ENCODE data around the gene ECI2.
A peak's percentile ranks its signal among the peaks of the same experiment; 100 is the strongest.
"Not testable (repeated sequence)": the region's sequence is repeated elsewhere in the genome, so short reads cannot be mapped to it uniquely, and the experiment has no call there.

Gene ECI2

GRCh38 chr6:4139272-4139671 lies 3.9 kb upstream of the ECI2 start:
- DNase-seq (ENCODE audit: low read depth): no peak

DNA sequence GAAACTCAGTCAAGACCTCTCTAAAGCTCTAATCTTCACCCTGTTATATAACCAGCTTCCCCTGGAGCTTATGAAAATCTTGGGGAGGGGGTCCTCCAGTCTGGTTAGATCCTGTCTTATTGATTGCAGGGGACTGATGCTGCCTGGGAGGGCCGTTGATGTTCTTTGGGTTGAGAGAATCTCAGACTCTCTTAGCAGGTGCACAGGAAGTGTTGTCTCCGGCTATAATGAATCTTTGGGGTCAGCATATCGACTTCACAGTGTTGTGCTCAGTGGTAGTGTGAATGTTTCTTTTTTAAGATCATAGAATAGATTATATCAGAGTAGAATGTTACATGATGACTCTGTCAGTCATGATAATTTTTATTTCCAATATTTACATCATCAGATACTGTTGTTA lies 2.8 kb upstream of the ECI2 start:
- no peak for DNase-seq (ENCODE audit: low read depth)

- no peak for DNase-seq (ENCODE audit: low read depth)
These were observed 1.0 kb upstream of the ECI2 start for GRCh38 chr6:4136354-4136831.

DNA sequence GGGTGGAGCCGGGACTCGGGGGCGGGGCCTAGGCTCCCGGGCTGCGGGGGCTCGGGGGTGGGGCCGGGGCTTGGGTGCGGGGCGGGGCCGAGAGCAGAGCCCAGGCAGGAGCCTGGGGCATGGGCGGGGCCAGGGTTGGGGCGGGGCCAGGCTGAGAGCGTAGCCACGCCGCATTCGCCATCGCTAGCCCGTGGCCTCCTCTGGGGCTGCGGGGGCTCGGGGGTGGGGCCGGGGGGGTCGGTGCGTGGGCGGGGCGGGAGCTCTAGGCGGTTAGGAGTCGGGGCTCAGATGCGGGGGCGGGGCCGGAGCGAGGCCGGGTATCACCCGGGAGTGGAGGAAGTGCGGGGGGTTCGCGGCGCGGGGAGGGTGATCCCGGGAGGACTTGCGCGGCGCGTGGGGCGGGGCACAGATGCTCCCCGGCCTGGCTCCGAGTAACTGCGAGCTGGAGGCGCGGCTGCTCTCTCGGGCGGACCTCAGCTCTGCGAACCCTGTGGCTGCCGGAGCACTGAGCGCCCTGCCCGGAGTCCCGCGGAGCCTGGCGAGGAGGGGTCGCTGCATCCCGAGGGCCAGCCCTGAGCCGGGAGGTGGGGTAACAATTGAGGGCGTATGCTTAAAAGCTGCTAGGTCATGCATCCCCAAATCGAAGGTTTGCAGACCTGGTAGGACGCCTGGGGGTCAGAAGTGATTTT lies 434 bp upstream of the ECI2 start:
- peak; percentile 92 for DNase-seq (ENCODE audit: low read depth)

- peak; percentile 3 for DNase-seq (ENCODE audit: low read depth)
These were observed 1.2 kb downstream of the ECI2 start for GRCh38 chr6:4133941-4134838.

- no peak for DNase-seq (ENCODE audit: low read depth)
These were observed 4.9 kb downstream of the ECI2 start for GRCh38 chr6:4130357-4130987.

- DNase-seq (ENCODE audit: low read depth): no peak
These were observed 5.9 kb downstream of the ECI2 start for GRCh38 chr6:4129446-4129845.

- DNase-seq (ENCODE audit: low read depth): no peak
These were observed 6.6 kb downstream of the ECI2 start for GRCh38 chr6:4128748-4129147.

- no peak for DNase-seq (ENCODE audit: low read depth)
These were observed 7.3 kb downstream of the ECI2 start for GRCh38 chr6:4128072-4128471.

- no peak for DNase-seq (ENCODE audit: low read depth)
These were observed 9.2 kb downstream of the ECI2 start for GRCh38 chr6:4125933-4126864.

DNA sequence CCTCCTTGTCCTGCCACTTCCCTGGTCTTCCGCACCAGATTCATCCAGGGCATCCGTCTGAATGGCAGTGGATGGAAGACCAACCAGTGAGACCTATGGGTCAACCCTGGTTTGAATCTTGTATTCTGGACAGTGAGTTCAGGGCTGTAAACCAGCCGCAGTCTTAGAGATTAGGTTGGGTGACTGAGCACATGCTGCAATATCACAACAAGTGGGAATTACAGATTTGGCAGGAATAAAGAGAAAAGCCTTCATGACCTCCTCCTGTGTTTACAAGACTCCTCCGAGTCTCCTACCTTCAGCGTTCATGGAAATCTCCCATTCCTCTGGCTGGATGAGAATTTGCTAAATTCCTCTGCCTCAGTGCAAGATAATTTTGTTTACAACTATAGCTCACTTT lies 9.9 kb downstream of the ECI2 start:
- no peak for DNase-seq (ENCODE audit: low read depth)

DNA sequence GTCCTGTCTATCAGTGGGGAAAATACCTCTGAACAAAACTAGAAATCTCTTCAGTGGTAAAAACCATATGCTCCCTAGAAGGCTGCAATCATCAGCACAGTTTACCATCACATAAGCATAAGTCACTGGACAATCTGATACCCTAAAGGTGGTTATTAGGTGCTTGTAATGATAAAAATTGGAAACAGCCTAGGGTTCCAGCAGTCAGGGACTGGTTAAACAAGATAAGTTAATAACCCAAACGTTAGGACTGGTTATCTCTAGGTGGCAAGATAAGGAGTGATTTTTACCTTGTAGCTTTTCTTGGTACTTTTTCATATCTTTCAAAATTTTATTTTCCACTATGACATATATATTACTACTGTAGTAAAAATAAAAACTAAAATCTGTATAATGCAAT lies 11.0 kb downstream of the ECI2 start:
- DNase-seq (ENCODE audit: low read depth): no peak

- no peak for DNase-seq (ENCODE audit: low read depth)
These were observed 19.6 kb downstream of the ECI2 start for GRCh38 chr6:4115741-4116140.

GRCh38 chr6:4114123-4114522 lies 21.3 kb downstream of the ECI2 start:
- no peak for DNase-seq (ENCODE audit: low read depth)

GRCh38 chr6:4113649-4114048 lies 21.7 kb downstream of the ECI2 start:
- DNase-seq (ENCODE audit: low read depth): no peak

GRCh38 chr6:4112366-4112765 lies 23.0 kb downstream of the ECI2 start:
- no peak for DNase-seq (ENCODE audit: low read depth)

DNA sequence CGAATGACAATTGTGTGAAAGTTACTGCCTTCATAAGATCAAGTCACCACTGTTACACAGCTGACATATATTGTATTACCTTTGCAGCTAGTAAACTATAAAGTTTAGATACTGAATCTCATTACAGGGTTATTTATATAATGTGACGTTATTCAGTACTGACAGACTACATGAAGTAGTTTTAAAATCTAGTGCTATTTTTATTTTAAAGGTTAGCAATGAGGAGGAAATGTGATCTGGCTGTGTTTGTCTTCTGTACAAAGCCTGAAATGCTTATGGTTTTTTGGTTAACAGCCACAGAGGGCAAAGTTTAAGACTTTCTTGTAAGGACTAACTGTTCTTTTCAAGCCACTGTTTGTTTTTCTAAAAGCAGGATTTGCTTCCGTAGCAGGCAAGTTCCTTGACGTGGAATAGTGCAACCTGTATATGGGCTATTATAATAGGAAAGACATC lies 26.0 kb downstream of the ECI2 start:
- not testable (repeated sequence) for DNase-seq (ENCODE audit: low read depth)

DNA sequence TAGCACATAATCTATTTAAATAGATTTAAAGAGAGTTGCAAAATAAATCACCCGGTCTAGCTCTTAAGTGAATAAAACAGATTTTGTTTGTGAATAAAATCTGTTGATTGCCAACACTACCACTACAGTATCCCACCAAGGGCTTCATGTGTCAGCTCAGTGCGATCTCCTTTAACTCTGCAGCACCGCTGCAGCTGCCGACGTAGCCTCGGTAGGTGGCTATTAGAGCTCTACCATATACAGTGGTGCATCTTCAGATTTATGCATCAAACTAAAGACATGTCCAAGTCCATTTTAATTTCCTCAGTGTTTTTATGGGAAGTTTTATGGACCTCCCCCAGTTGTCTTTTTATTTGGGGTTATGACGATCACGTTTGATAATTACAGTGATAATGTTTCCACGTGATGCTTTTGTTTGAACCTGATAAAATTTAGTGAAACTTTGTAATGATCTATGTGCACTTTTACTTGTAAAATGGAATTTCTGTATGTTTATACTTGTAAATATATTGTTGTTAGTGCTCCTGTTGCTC lies 26.7 kb downstream of the ECI2 start:
- no peak for DNase-seq (ENCODE audit: low read depth)

DNA sequence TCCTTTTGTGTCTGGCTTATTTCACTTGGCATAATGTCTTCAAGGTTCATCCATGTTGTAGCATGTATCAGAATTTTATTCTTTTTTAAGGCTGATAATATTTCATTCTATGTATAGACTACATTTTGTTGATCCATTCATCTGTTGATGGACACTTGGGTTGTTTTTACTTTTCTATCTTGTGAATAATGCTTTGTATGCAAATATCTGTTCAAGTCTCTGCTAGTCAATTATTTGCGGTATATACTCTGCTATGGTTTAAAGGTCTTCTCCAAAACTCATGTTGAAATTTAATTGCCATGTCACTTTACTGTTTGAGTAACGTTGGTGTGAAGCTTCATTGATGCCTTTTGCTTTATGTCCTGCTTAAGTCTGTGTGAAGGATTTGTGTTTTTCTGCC lies 27.5 kb downstream of the ECI2 start:
- no peak for DNase-seq (ENCODE audit: low read depth)

GRCh38 chr6:4105980-4106536 lies 29.3 kb downstream of the ECI2 start:
- no peak for DNase-seq (ENCODE audit: low read depth)

GRCh38 chr6:4103929-4104328 lies 31.4 kb downstream of the ECI2 start:
- no peak for DNase-seq (ENCODE audit: low read depth)
